ENCODE results near the gene EBPL. TPM values are rescaled to one million over a fixed set of nuclear protein-coding genes. Genes with fewer than 3 reads are reported as not detected.

EBPL gene
- total and polyA plus RNA-seq, 2 of the 4 experiments (the other 2 are of a cell fraction), result 57.9 to 65.3 TPM

DNA sequence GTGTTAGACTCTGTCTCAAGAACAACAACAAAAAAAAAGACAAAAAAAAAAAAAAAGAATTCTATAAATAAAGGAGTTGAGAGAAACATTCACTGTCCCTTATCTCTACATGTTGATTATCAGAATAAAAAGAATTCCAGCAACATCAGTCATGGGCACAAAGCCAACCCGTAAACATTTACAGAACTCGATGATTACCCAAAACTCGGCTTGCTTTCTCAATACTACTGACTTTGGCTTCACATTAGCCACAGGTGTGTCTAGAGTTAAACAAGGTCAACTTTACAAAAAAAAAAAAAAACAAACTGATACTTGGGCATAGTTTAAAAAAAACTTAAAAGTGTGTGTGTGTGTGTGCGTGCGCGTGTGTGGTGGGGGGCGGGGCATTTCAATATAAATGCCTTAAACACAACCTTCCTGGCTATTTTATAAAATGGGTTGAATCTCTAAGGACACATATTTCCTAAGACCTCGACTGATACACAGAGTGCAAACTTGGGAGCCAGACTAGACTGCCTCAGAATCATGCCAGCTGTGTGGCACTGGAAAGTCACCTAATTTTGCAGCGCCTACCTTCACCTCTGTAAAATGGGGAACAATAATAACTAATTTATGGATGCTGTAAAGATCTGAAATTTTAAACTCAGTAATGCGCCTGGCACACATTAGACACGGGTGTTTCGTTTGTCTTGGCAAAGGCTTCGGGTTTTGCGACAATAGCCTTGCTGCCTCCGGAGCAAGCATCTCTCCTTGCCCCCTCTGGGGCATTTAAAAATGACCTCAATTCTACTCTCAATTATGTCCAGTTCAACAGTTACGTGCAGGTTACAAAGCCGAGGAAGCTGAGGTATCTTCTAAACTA is 922 bp downstream of the EBPL start:
- POLR2A ChIA-PET (ENCODE audit: unreplicated experiment), result interaction anchor here (1.0 kb wide), 1 partner anchor 11 kb away, joined by 4 read pairs; no protein-coding TSS in a partner anchor

More for the DNA sequence above, 922 bp downstream of the EBPL start:
- peak overlapping the region; percentile 61 for H4K91ac ChIP-seq (ENCODE audit: insufficient read depth, low read depth, low read length)
- H2AFZ ChIP-seq (replicated peaks; ENCODE audit: low read length, poor library complexity), result peak overlapping the region; percentile 98
- H3K4ac ChIP-seq (ENCODE audit: low read depth, low read length), result peak overlapping the region; percentile 73
- TF ChIP-seq NFE2L2 (IDR thresholded peaks at IDR 0.05; ENCODE audit: low read depth, low read length) (no peak), MXI1 (IDR thresholded peaks at IDR 0.05; ENCODE audit: borderline replicate concordance, low read depth, low read length) (no peak), FOS (IDR thresholded peaks at IDR 0.05; ENCODE audit: low read depth, low read length) (no peak; the same call in 1 of the 2 replicates), CEBPB (IDR thresholded peaks at IDR 0.05; ENCODE audit: low read depth, low read length) (peak; percentile 82), MAZ (IDR thresholded peaks at IDR 0.05; ENCODE audit: borderline replicate concordance, low read depth, low read length) (no peak)
- TF ChIP-seq, protein P1, sequence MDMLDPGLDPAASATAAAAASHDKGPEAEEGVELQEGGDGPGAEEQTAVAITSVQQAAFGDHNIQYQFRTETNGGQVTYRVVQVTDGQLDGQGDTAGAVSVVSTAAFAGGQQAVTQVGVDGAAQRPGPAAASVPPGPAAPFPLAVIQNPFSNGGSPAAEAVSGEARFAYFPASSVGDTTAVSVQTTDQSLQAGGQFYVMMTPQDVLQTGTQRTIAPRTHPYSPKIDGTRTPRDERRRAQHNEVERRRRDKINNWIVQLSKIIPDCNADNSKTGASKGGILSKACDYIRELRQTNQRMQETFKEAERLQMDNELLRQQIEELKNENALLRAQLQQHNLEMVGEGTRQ (IDR thresholded peaks at IDR 0.05; ENCODE audit: low read depth, low read length), result no peak
- peak overlapping the region; percentile 0; the same call in 1 of the 2 replicates for H4K5ac ChIP-seq (ENCODE audit: low read depth, low read length)
- peak overlapping the region; percentile 53 for H3K27ac ChIP-seq (ENCODE audit: insufficient read depth, low read length)
- H4K20me1 ChIP-seq (ENCODE audit: insufficient read depth, low read length), result peaks cover 14% of the 10 kb centered on the region; the same call in 1 of the 2 replicates
- H3K79me1 ChIP-seq (ENCODE audit: low read depth in 1 of 2, low read length in 2 of 2), result peaks cover 34 to 56% of the 10 kb centered on the region in 2 experiments
- intact Hi-C loops (cut with micrococcal nuclease), result loop anchor here (2.0 to 10.0 kb wide), 3 partner anchors 102 to 244 kb away; partner anchors contain the start of genes KPNA3 and SPRYD7
- peak overlapping the region; percentile 81; the same call in 1 of the 2 replicates for H3K56ac ChIP-seq (ENCODE audit: extremely low read depth, insufficient read depth, low read length)
- peak overlapping the region; percentile 71 for H2BK120ac ChIP-seq (ENCODE audit: low read depth, low read length)
- BruUV-seq (replicated peaks), result no TSS peak
- peak; percentile 87 for DNase-seq
- H2BK15ac ChIP-seq (ENCODE audit: low read depth, low read length), result peak overlapping the region; percentile 55; the same call in 2 of the 3 replicates
- H3K14ac ChIP-seq (replicated peaks; ENCODE audit: low read depth, low read length), result peak overlapping the region; percentile 69
- peak overlapping the region; percentile 56 for H3K4me3 ChIP-seq (ENCODE audit: insufficient read depth, low read depth, low read length)
- no peaks in the 10 kb centered on the region for H3K27me3 ChIP-seq (ENCODE audit: control insufficient read depth, insufficient read depth, low read length)
- H3K4me2 ChIP-seq (ENCODE audit: low read depth, low read length), result peak overlapping the region; percentile 66
- 0 out of 2 replicates have a peak, but pooled peaks cover 1% of the 10 kb centered on the region for H3K4me1 ChIP-seq (ENCODE audit: control insufficient read depth, insufficient read depth, low read length)
- peak overlapping the region; percentile 83; the same call in 1 of the 2 replicates for H3K23ac ChIP-seq (ENCODE audit: low read depth, low read length)
- peaks cover 17% of the 10 kb centered on the region for H3K36me3 ChIP-seq (ENCODE audit: control insufficient read depth, insufficient read depth, low read length)
- no peak; the same call in 1 of the 2 replicates for ATAC-seq (ENCODE audit: low read depth)
- H3K18ac ChIP-seq (ENCODE audit: low read depth, low read length), result peak overlapping the region; percentile 7; the same call in 1 of the 2 replicates
- CTCF ChIA-PET, result no interaction called here
- dilution Hi-C loops (cut with HindIII; ENCODE audit: low sequenced_read_pairs, unreplicated experiment), result no loop called here
- in situ Hi-C loops (cut with MboI; ENCODE audit: low sequenced_read_pairs), result no loop called here
- peak overlapping the region; percentile 50 for H2BK5ac ChIP-seq (ENCODE audit: low read depth, low read length, poor library complexity, severe bottlenecking)
- peak overlapping the region; percentile 6; the same call in 1 of the 2 replicates for H2AK5ac ChIP-seq (ENCODE audit: low read depth, low read length)
- no peaks in the 10 kb centered on the region for H3K9me3 ChIP-seq (ENCODE audit: control insufficient read depth, insufficient read depth, low read length)
- H2AK9ac ChIP-seq (replicated peaks; ENCODE audit: low read depth, low read length, poor library complexity), result peak overlapping the region; percentile 29
- peak overlapping the region; percentile 55 for H2BK20ac ChIP-seq (ENCODE audit: low read depth, low read length)
- 0% methylated on average over 4 of the region's 17 CpGs; no CpG with 5 or more reads in 1 of the 2 experiments for WGBS, 2 experiments (ENCODE audit: extremely low coverage in 2 of 2, insufficient read length in 1 of 2)
- H3K9me1 ChIP-seq (ENCODE audit: insufficient read depth, low read length), result peaks cover 12% of the 10 kb centered on the region
- peak overlapping the region; percentile 18 to 68; a peak in 3 of 4 replicates for H4K8ac ChIP-seq (ENCODE audit: low read depth in 2 of 2, low read length in 2 of 2)
- peak overlapping the region; percentile 58 for H3K9ac ChIP-seq (ENCODE audit: low read depth, low read length)
